ENCODE results near the gene THBD.

Gene THBD

GRCh38 chr20:23087587-23088251 lies 38.2 kb upstream of the THBD start:
- no peak for TF ChIP-seq TOX (CRISPR knock-in tag; IDR thresholded peaks at IDR 0.05; ENCODE audit: borderline replicate concordance)
- TF ChIP-seq, protein P1, sequence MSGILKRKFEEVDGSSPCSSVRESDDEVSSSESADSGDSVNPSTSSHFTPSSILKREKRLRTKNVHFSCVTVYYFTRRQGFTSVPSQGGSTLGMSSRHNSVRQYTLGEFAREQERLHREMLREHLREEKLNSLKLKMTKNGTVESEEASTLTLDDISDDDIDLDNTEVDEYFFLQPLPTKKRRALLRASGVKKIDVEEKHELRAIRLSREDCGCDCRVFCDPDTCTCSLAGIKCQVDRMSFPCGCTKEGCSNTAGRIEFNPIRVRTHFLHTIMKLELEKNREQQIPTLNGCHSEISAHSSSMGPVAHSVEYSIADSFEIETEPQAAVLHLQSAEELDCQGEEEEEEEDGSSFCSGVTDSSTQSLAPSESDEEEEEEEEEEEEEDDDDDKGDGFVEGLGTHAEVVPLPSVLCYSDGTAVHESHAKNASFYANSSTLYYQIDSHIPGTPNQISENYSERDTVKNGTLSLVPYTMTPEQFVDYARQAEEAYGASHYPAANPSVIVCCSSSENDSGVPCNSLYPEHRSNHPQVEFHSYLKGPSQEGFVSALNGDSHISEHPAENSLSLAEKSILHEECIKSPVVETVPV (CRISPR knock-in tag; IDR thresholded peaks at IDR 0.05), result no peak
- no peak for TF ChIP-seq RARB (CRISPR knock-in tag; IDR thresholded peaks at IDR 0.05)
- TF ChIP-seq ZNF565 (CRISPR knock-in tag; conservative IDR thresholded peaks at IDR 0.05; ENCODE audit: low read depth), result no peak
- TF ChIP-seq ZFP30 (CRISPR knock-in tag; IDR thresholded peaks at IDR 0.05), result no peak
- TF ChIP-seq ZFP3 (CRISPR knock-in tag; IDR thresholded peaks at IDR 0.05), result no peak
- TF ChIP-seq SNAI2 (CRISPR knock-in tag; IDR thresholded peaks at IDR 0.05), result no peak
- TF ChIP-seq POU6F1 (CRISPR knock-in tag; IDR thresholded peaks at IDR 0.05; ENCODE audit: borderline replicate concordance, low read depth), result no peak
- TF ChIP-seq BACH2 (CRISPR knock-in tag; IDR thresholded peaks at IDR 0.05; ENCODE audit: borderline replicate concordance), result no peak
- no peak for TF ChIP-seq GLIS3 (CRISPR knock-in tag; IDR thresholded peaks at IDR 0.05)
- no peak for TF ChIP-seq ZNF70 (CRISPR knock-in tag; IDR thresholded peaks at IDR 0.05)
- TF ChIP-seq PPARA (CRISPR knock-in tag; IDR thresholded peaks at IDR 0.05; ENCODE audit: borderline replicate concordance), result no peak
- TF ChIP-seq OSR1 (CRISPR knock-in tag; IDR thresholded peaks at IDR 0.05), result no peak
- TF ChIP-seq, protein P2, sequence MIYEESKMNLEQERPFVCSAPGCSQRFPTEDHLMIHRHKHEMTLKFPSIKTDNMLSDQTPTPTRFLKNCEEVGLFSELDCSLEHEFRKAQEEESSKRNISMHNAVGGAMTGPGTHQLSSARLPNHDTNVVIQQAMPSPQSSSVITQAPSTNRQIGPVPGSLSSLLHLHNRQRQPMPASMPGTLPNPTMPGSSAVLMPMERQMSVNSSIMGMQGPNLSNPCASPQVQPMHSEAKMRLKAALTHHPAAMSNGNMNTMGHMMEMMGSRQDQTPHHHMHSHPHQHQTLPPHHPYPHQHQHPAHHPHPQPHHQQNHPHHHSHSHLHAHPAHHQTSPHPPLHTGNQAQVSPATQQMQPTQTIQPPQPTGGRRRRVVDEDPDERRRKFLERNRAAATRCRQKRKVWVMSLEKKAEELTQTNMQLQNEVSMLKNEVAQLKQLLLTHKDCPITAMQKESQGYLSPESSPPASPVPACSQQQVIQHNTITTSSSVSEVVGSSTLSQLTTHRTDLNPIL (CRISPR knock-in tag; IDR thresholded peaks at IDR 0.05; ENCODE audit: low read depth), result no peak
- TF ChIP-seq ISL1 (CRISPR knock-in tag; IDR thresholded peaks at IDR 0.05), result no peak
- no peak for TF ChIP-seq ZNF8 (CRISPR knock-in tag; IDR thresholded peaks at IDR 0.05)
- TF ChIP-seq ZC3H10 (CRISPR knock-in tag; IDR thresholded peaks at IDR 0.05), result no peak
- TF ChIP-seq, protein P3, sequence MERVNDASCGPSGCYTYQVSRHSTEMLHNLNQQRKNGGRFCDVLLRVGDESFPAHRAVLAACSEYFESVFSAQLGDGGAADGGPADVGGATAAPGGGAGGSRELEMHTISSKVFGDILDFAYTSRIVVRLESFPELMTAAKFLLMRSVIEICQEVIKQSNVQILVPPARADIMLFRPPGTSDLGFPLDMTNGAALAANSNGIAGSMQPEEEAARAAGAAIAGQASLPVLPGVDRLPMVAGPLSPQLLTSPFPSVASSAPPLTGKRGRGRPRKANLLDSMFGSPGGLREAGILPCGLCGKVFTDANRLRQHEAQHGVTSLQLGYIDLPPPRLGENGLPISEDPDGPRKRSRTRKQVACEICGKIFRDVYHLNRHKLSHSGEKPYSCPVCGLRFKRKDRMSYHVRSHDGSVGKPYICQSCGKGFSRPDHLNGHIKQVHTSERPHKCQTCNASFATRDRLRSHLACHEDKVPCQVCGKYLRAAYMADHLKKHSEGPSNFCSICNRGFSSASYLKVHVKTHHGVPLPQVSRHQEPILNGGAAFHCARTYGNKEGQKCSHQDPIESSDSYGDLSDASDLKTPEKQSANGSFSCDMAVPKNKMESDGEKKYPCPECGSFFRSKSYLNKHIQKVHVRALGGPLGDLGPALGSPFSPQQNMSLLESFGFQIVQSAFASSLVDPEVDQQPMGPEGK (CRISPR knock-in tag; IDR thresholded peaks at IDR 0.05; ENCODE audit: borderline replicate concordance), result no peak
- ATAC-seq, result no peak

GRCh38 chr20:23086931-23087411 lies 37.5 kb upstream of the THBD start:
- TF ChIP-seq, protein P3 (CRISPR knock-in tag; IDR thresholded peaks at IDR 0.05; ENCODE audit: borderline replicate concordance), result no peak
- TF ChIP-seq POU6F1 (CRISPR knock-in tag; IDR thresholded peaks at IDR 0.05; ENCODE audit: borderline replicate concordance, low read depth), result no peak
- TF ChIP-seq ZNF70 (CRISPR knock-in tag; IDR thresholded peaks at IDR 0.05), result no peak
- TF ChIP-seq ESRRG (CRISPR knock-in tag; IDR thresholded peaks at IDR 0.05), result no peak
- no peak for TF ChIP-seq GLIS3 (CRISPR knock-in tag; IDR thresholded peaks at IDR 0.05)
- no peak for TF ChIP-seq CSDC2 (CRISPR knock-in tag; IDR thresholded peaks at IDR 0.05)
- TF ChIP-seq ZFP30 (CRISPR knock-in tag; IDR thresholded peaks at IDR 0.05), result no peak
- TF ChIP-seq OSR1 (CRISPR knock-in tag; IDR thresholded peaks at IDR 0.05), result no peak
- TF ChIP-seq ZNF565 (CRISPR knock-in tag; conservative IDR thresholded peaks at IDR 0.05; ENCODE audit: low read depth), result no peak
- no peak for TF ChIP-seq SNAI2 (CRISPR knock-in tag; IDR thresholded peaks at IDR 0.05)
- TF ChIP-seq ARNTL (CRISPR knock-in tag; IDR thresholded peaks at IDR 0.05; ENCODE audit: borderline replicate concordance, low read depth), result no peak
- TF ChIP-seq, protein P1 (CRISPR knock-in tag; IDR thresholded peaks at IDR 0.05), result no peak
- no peak for TF ChIP-seq PPARA (CRISPR knock-in tag; IDR thresholded peaks at IDR 0.05; ENCODE audit: borderline replicate concordance)
- no peak for ATAC-seq

All from SK-N-SH treated with all-trans-retinoic acid at 6 μM for 48 hours (cell line).